ENCODE data around the gene BMP8B.

GRCh38 chr1:39776886-39777285 lies 11.8 kb downstream of the BMP8B start:
- TF ChIP-seq CTCF (IDR thresholded peaks at IDR 0.05) (no peak), POLR2AphosphoS5 (IDR thresholded peaks at IDR 0.05) (no peak), POLR2A (IDR thresholded peaks at IDR 0.05) (no peak)
